HepG2 (cell line): Measurements from ENCODE around the gene QSOX1. TPM values are rescaled to one million over a fixed set of nuclear protein-coding genes. Genes with fewer than 3 reads are reported as not detected.

ENCODE experiments used
- ATAC-seq: fragments of 200-7000 bp; cut with Tn5 transposase; 3 replicates; pipeline ENCODE4 v1.9.1; 2020; ENCODE audit warnings: mild to moderate bottlenecking, moderate library complexity
- BruUV-seq: library from RNA; stranded (reverse); fragments of 400-500 nt; replicated peaks from 2 replicates; lab custom pipeline; 2021; lab: Mats Ljungman, UMichigan
- CTCF ChIA-PET: fragments of 300-600 bp; formaldehyde crosslinking; extraction: SDS; loops from one replicate; lab custom pipeline; 2021; ENCODE audit warnings: low total read pairs, inconsistent platforms, low intra/inter-chr PET ratio; lab: Yijun Ruan, JAX
- POLR2A ChIA-PET: fragments of 350-600 bp; sonication (Branson Sonifier 250); formaldehyde crosslinking; loops from one replicate; lab custom pipeline; 2020; ENCODE audit warnings: antibody characterized with exemption, inconsistent platforms; lab: Yijun Ruan, JAX
- DNase-seq: peaks from one replicate; pipeline ENCODE4 v3.0.0-alpha.2; 2015; ENCODE audit warnings: low spot score
- FAIRE-seq: peaks from 3 replicates; lab custom pipeline; 2011; peaks lifted over from hg19 to GRCh38; lab: Jason Lieb, UNC
- H2AFZ ChIP-seq: one replicate; pipeline ENCODE4 v1.6.1; 2011; ENCODE audit warnings: low read length, inconsistent platforms
- H3K27ac ChIP-seq: fragments of 300-600 bp; 3 replicates; pipeline ENCODE4 v1.8.0; 2011; ENCODE audit warnings: mixed run types, mild to moderate bottlenecking, mixed read lengths, low read length, inconsistent platforms; ENCODE audit not compliant: insufficient read depth; ENCODE audit errors: extremely low read length
- H3K27me3 ChIP-seq, 2 experiments: fragments of 200-600 bp in 1 of 2; 2 replicates in 1 of 2; 3 replicates in 1 of 2; pipeline versions ENCODE4 v1.6.0 to v1.8.0; 2011; ENCODE audit warnings: low read length in 2 of 2, mild to moderate bottlenecking in 2 of 2, moderate library complexity in 2 of 2, inconsistent platforms in 1 of 2; ENCODE audit not compliant: insufficient read depth in 2 of 2, control insufficient read depth in 1 of 2
- H3K36me3 ChIP-seq, 2 experiments: fragments of 200-600 bp in 1 of 2; replicated peaks in 1 of 2; 2 replicates in 1 of 2; 3 replicates in 1 of 2; pipeline versions ENCODE4 v1.5.1 to v1.8.0; 2011; ENCODE audit warnings: low read length in 2 of 2, inconsistent platforms in 1 of 2; ENCODE audit not compliant: insufficient read depth in 2 of 2, control insufficient read depth in 1 of 2
- H3K4me1 ChIP-seq: 2 replicates; pipeline ENCODE4 v1.5.1; 2012; ENCODE audit warnings: low read length, inconsistent platforms; ENCODE audit not compliant: insufficient read depth
- H3K4me2 ChIP-seq: 2 replicates; pipeline ENCODE4 v1.6.0; 2011; ENCODE audit warnings: low read depth, low read length, inconsistent platforms
- H3K4me3 ChIP-seq, 3 experiments: fragments of 200-600 bp in 1 of 3; sonication (generic), shearing (Covaris generic) in 1 of 3; replicated peaks in 1 of 3; 2 replicates each; pipeline ENCODE4 v1.5.1; 2011 to 2016; ENCODE audit warnings: low read length in 3 of 3, inconsistent platforms in 2 of 3, low read depth in 2 of 3, mild to moderate bottlenecking in 2 of 3, control low read depth in 1 of 3, mixed read lengths in 1 of 3; ENCODE audit not compliant: insufficient read depth in 1 of 3
- H3K79me2 ChIP-seq: one replicate; pipeline ENCODE4 v1.6.1; 2011; ENCODE audit warnings: low read length, inconsistent platforms; ENCODE audit not compliant: insufficient read depth
- H3K9ac ChIP-seq: 2 replicates; pipeline ENCODE4 v1.6.0; 2011; ENCODE audit warnings: mild to moderate bottlenecking, low read depth, low read length, inconsistent platforms; ENCODE audit not compliant: insufficient read depth
- H3K9me3 ChIP-seq: 2 replicates; pipeline ENCODE4 v1.5.1; 2012; ENCODE audit warnings: mild to moderate bottlenecking, low read length
- H4K20me1 ChIP-seq: 2 replicates; pipeline ENCODE4 v1.6.0; 2011; ENCODE audit warnings: inconsistent platforms, mild to moderate bottlenecking, low read length, moderate library complexity; ENCODE audit not compliant: insufficient read depth
- ARID3A ChIP-seq: IDR thresholded peaks from 2 replicates; pipeline ENCODE4 v1.6.1; 2012; ENCODE audit warnings: low read depth, low read length, improper control_type of control experiment
- CBX1 ChIP-seq: IDR thresholded peaks from one replicate; pipeline ENCODE4 v1.6.1; 2016; ENCODE audit warnings: antibody characterized with exemption, low read depth
- EZH2 ChIP-seq: conservative IDR thresholded peaks from 2 replicates; pipeline ENCODE4 v1.6.1; 2012; ENCODE audit warnings: mild to moderate bottlenecking, low read depth, low read length, moderate library complexity
- FOXK1 ChIP-seq: sonication (generic); formaldehyde crosslinking; IDR thresholded peaks from 2 replicates; pipeline ENCODE4 v1.4.0; 2020; ENCODE audit warnings: low read depth, missing genetic modification reagents, borderline replicate concordance
- GATA4 ChIP-seq: sonication (generic); IDR thresholded peaks from 2 replicates; pipeline ENCODE4 v1.6.1; 2016; ENCODE audit warnings: antibody characterized with exemption, low read depth, borderline replicate concordance
- HNRNPLL ChIP-seq: fragments of 200-400 bp; formaldehyde crosslinking; IDR thresholded peaks from 2 replicates; pipeline ENCODE4 v1.6.1; 2017; ENCODE audit warnings: mild to moderate bottlenecking, low read depth, low read length; ENCODE audit not compliant: poor library complexity, severe bottlenecking
- MIXL1 ChIP-seq: IDR thresholded peaks from 2 replicates; pipeline ENCODE4 v1.6.1; 2016
- RCOR2 ChIP-seq: IDR thresholded peaks from 2 replicates; pipeline ENCODE4 v1.6.1; 2016; ENCODE audit warnings: missing biosample characterization, missing genetic modification reagents
- SRY ChIP-seq: sonication (generic); formaldehyde crosslinking; IDR thresholded peaks from 2 replicates; pipeline ENCODE4 v1.8.0; 2022; ENCODE audit warnings: mild to moderate bottlenecking, missing genetic modification reagents
- UBTF ChIP-seq: sonication (generic); formaldehyde crosslinking; IDR thresholded peaks from 2 replicates; pipeline ENCODE4 v1.4.0; 2020; ENCODE audit warnings: mild to moderate bottlenecking, missing genetic modification reagents
- ZBTB21 ChIP-seq: sonication (generic); formaldehyde crosslinking; IDR thresholded peaks from 2 replicates; pipeline ENCODE4 v1.4.0; 2020; ENCODE audit warnings: missing genetic modification reagents
- ZFP36L2 ChIP-seq: sonication (generic); formaldehyde crosslinking; IDR thresholded peaks from 2 replicates; pipeline ENCODE4 v1.4.0; 2020; ENCODE audit warnings: missing genetic modification reagents
- ZNF598 ChIP-seq: sonication (generic); formaldehyde crosslinking; IDR thresholded peaks from 2 replicates; pipeline ENCODE4 v1.5.1; 2020; ENCODE audit warnings: mild to moderate bottlenecking, missing genetic modification reagents, borderline replicate concordance
- ZNF629 ChIP-seq: sonication (generic); formaldehyde crosslinking; conservative IDR thresholded peaks from 2 replicates; pipeline ENCODE4 v1.5.0; 2020; ENCODE audit warnings: missing genetic modification reagents
- ZNF652 ChIP-seq: IDR thresholded peaks from 2 replicates; pipeline ENCODE4 v1.6.1; 2016; ENCODE audit warnings: low read depth, borderline replicate concordance
- WGBS: methylation state at CpG from one replicate; pipeline ENCODE4 v1.1.6; 2017; ENCODE audit warnings: low lambda C conversion rate; 5-methylcytosine and 5-hydroxymethylcytosine counted together
- in situ Hi-C: cut with HindIII; loops from 2 replicates; pipeline ENCODE4 v1.10.0; 2017; ENCODE audit warnings: low pct_unique_long_range_greater_than_20kb; ENCODE audit not compliant: extremely low pct_ligation_motif_present
- intact Hi-C: fragments of 100-400 bp; cut with micrococcal nuclease; formaldehyde crosslinking; loops from one replicate; pipeline ENCODE4 v1.10.0; 2022; ENCODE audit not compliant: unreplicated experiment
- polyA plus RNA-seq, 8 experiments: library from polyadenylated mRNA; depleted of rRNA in 3 of 8; stranded (reverse) in 7 of 8; unstranded in 1 of 8; fragments of >200 nt; fragmentation: Illumina TruSeq in 4 of 8; extraction: Trizol in 4 of 8; gene quantifications; 2 replicates each; pipeline versions ENCODE4 v1.2.1 to v1.2.3, GENCODE V29; 2011 to 2016; ENCODE audit warnings: low read depth in 4 of 8, missing spikeins in 1 of 8, mixed read lengths in 1 of 8; ENCODE audit not compliant: insufficient read depth in 1 of 8
- total RNA-seq, 5 experiments: library from RNA; depleted of rRNA; stranded (reverse); fragments of >200 nt; fragmentation: Illumina TruSeq; extraction: Trizol; gene quantifications; 2 replicates each; pipeline ENCODE4 v1.2.3, GENCODE V29; 2016; ENCODE audit warnings: low read depth in 1 of 5

Gene QSOX1
- total and polyA plus RNA-seq, 2 of the 13 experiments (the other 11 are each of a cell fraction or from before 2014, with no cell fraction given): 6.8 to 40.2 TPM

DNA sequence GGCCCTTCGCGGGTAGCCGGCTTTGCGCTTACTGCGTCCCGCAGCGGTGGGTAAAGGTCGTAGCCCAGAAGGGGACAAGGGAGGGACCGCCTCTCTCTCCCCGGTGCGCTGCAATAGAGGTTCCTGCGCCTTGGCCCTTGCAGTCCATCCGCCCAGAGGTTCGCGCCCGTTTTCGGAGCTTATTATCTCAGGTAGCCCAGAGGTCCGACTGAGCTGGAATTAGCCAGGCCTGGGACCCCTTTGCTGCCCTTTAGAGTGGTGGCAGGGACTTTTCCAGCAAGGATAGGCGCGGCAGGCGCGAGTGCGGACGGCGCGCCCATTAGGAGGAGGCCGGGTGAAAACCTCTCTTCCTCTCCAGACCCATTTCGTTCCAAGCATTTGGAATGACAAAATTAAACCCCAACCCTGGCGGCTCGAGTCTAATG, 80.4 kb downstream of the QSOX1 start:
- intact Hi-C loops: no loop called here
- ATAC-seq: peak; percentile 16
- no peak for DNase-seq
- in situ Hi-C loops: no loop called here
- Histone ChIP-seq H3K4me1 (peaks cover 30% of the 10 kb centered on the region; the same call in 1 of the 2 replicates), H3K27ac (no peak overlapping the region), H2AFZ (no peak overlapping the region), H3K4me2 (peak overlapping the region; percentile 69), H4K20me1 (peaks cover 10% of the 10 kb centered on the region; the same call in 1 of the 2 replicates), H3K27me3 (peaks cover 17 to 95% of the 10 kb centered on the region in 2 experiments), H3K9me3 (no peaks in the 10 kb centered on the region), H3K79me2 (no peaks in the 10 kb centered on the region), H3K9ac (no peak overlapping the region), H3K4me3 (peak overlapping the region in 1 of 3 experiments; percentile 56; a peak in 1 of 6 replicates), H3K36me3 (no peaks in the 10 kb centered on the region)
- BruUV-seq: no TSS peak
- no peak for FAIRE-seq
- ChIA-PET CTCF (no interaction called here), POLR2A (no interaction called here)
- 45% methylated on average over 12 of the region's 30 CpGs for WGBS
- TF ChIP-seq MIXL1 (CRISPR knock-in tag): no peak
- no peak for TF ChIP-seq ZNF629 (CRISPR knock-in tag)
- no peak for TF ChIP-seq RCOR2 (CRISPR knock-in tag)
- no peak for TF ChIP-seq SRY (CRISPR knock-in tag)
- 0 out of 2 replicates have a peak, but pooled peaks have one; percentile 3 for TF ChIP-seq UBTF (CRISPR knock-in tag)
- TF ChIP-seq ZNF598 (CRISPR knock-in tag): no peak
- no peak for TF ChIP-seq ARID3A
- TF ChIP-seq ZFP36L2 (CRISPR knock-in tag): no peak
- no peak for TF ChIP-seq FOXK1 (CRISPR knock-in tag)
- TF ChIP-seq GATA4: no peak
- TF ChIP-seq CBX1: no peak
- TF ChIP-seq ZNF652 (CRISPR knock-in tag): no peak
- TF ChIP-seq ZBTB21 (CRISPR knock-in tag): no peak
- TF ChIP-seq EZH2: 0 out of 2 replicates have a peak, but pooled peaks have one; percentile 16
- peak; percentile 95 for TF ChIP-seq HNRNPLL
